GM23338 (cell line): Measurements from ENCODE around the gene RASL10B.

ENCODE experiments used
- CREB1 ChIP-seq: fragments of 250-450 bp; sonication (Bioruptor Pico); IDR thresholded peaks from 2 replicates; pipeline ENCODE4 v1.5.0; 2020; ENCODE audit warnings: low read depth, mild to moderate bottlenecking, moderate library complexity
- EZH2 ChIP-seq: fragments of 200-600 bp; sonication (generic); IDR thresholded peaks from one replicate; pipeline ENCODE4 v1.8.0; 2017; ENCODE audit warnings: antibody characterized with exemption, mild to moderate bottlenecking, low read depth; ENCODE audit not compliant: unreplicated experiment
- EZH2phosphoT487 ChIP-seq: fragments of 200-600 bp; sonication (generic); IDR thresholded peaks from one replicate; pipeline ENCODE4 v1.8.1; 2018; ENCODE audit warnings: antibody characterized with exemption; ENCODE audit not compliant: unreplicated experiment
- JUNB ChIP-seq: IDR thresholded peaks from one replicate; pipeline ENCODE4 v1.6.1; 2016; ENCODE audit warnings: antibody characterized with exemption; ENCODE audit not compliant: unreplicated experiment
- NANOG ChIP-seq: IDR thresholded peaks from 2 replicates; pipeline ENCODE4 v1.6.1; 2016; ENCODE audit warnings: antibody characterized with exemption, borderline replicate concordance
- POLR2AphosphoS5 ChIP-seq: IDR thresholded peaks from 2 replicates; pipeline ENCODE4 v1.6.1; 2016; ENCODE audit warnings: antibody characterized with exemption, low read depth
- STAT1 ChIP-seq: IDR thresholded peaks from one replicate; pipeline ENCODE4 v1.6.1; 2016; ENCODE audit warnings: antibody characterized with exemption; ENCODE audit not compliant: unreplicated experiment
- ZNF114 ChIP-seq: fragments of 250-450 bp; sonication (Bioruptor Pico); IDR thresholded peaks from 2 replicates; pipeline ENCODE4 v1.5.0; 2020; ENCODE audit warnings: mild to moderate bottlenecking, moderate library complexity
- ZNF331 ChIP-seq: fragments of 250-450 bp; sonication (Bioruptor Pico); IDR thresholded peaks from 2 replicates; pipeline ENCODE4 v1.5.0; 2020; ENCODE audit warnings: low read depth, mild to moderate bottlenecking, moderate library complexity
- TF ChIP-seq, protein P1 (sequence below), 2 experiments: fragments of 200-600 bp in 1 of 2; sonication (generic) in 1 of 2; conservative IDR thresholded peaks; 2 replicates each; pipeline versions ENCODE4 v1.5.1 to v1.6.1; 2016 to 2017; ENCODE audit warnings: antibody characterized with exemption in 2 of 2, low read depth in 2 of 2, mild to moderate bottlenecking in 2 of 2, moderate library complexity in 1 of 2
- TF ChIP-seq, protein P2 (sequence below): IDR thresholded peaks from one replicate; pipeline ENCODE4 v1.6.1; 2018; ENCODE audit warnings: antibody characterized with exemption; ENCODE audit not compliant: unreplicated experiment
- TF ChIP-seq, protein P3 (sequence below): IDR thresholded peaks from 2 replicates; pipeline ENCODE4 v1.6.1; 2016; ENCODE audit warnings: antibody characterized with exemption
- TF ChIP-seq, protein P4 (sequence below): fragments of 250-450 bp; sonication (Bioruptor Pico); IDR thresholded peaks from 2 replicates; pipeline ENCODE4 v1.5.0; 2020; ENCODE audit warnings: mild to moderate bottlenecking, moderate library complexity

DNA sequence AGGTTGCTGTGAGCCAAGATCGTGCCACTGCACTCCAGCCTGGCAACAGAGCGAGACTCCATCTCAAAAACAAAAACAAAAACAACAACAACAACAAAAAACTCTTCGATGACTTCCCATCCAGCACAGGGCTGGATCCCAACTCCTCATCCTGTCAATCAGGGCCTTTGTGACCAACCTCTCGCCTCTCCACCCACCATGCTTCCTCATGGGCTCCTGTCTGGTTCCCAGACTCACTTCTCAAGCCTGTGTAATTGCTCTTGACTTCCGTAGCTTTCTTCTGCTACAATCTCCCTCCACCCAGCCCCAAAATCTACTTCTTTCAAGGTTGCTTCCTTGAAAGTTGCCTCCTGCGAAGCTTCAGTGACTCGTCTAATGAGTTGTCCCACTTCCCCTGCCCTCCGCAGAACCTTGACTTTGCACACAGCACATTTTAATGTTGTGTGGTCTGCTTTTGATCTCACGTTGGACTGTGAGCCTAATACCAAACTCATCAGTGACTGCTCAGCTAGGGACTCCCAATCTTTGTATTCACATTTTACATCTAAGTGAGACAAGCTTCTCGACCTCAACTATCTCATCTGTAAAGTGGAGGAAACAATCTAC is 936 bp upstream of the RASL10B start:
- TF ChIP-seq, protein P1, sequence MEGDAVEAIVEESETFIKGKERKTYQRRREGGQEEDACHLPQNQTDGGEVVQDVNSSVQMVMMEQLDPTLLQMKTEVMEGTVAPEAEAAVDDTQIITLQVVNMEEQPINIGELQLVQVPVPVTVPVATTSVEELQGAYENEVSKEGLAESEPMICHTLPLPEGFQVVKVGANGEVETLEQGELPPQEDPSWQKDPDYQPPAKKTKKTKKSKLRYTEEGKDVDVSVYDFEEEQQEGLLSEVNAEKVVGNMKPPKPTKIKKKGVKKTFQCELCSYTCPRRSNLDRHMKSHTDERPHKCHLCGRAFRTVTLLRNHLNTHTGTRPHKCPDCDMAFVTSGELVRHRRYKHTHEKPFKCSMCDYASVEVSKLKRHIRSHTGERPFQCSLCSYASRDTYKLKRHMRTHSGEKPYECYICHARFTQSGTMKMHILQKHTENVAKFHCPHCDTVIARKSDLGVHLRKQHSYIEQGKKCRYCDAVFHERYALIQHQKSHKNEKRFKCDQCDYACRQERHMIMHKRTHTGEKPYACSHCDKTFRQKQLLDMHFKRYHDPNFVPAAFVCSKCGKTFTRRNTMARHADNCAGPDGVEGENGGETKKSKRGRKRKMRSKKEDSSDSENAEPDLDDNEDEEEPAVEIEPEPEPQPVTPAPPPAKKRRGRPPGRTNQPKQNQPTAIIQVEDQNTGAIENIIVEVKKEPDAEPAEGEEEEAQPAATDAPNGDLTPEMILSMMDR (conservative IDR thresholded peaks at IDR 0.05; ENCODE audit: low read depth in 2 of 2) = no peak
- TF ChIP-seq CREB1 (no peak), POLR2AphosphoS5 (no peak), EZH2 (no peak), EZH2phosphoT487 (no peak), STAT1 (no peak), JUNB (no peak), NANOG (no peak), ZNF114 (CRISPR knock-in tag) (no peak), ZNF331 (no peak)
- TF ChIP-seq, protein P2, sequence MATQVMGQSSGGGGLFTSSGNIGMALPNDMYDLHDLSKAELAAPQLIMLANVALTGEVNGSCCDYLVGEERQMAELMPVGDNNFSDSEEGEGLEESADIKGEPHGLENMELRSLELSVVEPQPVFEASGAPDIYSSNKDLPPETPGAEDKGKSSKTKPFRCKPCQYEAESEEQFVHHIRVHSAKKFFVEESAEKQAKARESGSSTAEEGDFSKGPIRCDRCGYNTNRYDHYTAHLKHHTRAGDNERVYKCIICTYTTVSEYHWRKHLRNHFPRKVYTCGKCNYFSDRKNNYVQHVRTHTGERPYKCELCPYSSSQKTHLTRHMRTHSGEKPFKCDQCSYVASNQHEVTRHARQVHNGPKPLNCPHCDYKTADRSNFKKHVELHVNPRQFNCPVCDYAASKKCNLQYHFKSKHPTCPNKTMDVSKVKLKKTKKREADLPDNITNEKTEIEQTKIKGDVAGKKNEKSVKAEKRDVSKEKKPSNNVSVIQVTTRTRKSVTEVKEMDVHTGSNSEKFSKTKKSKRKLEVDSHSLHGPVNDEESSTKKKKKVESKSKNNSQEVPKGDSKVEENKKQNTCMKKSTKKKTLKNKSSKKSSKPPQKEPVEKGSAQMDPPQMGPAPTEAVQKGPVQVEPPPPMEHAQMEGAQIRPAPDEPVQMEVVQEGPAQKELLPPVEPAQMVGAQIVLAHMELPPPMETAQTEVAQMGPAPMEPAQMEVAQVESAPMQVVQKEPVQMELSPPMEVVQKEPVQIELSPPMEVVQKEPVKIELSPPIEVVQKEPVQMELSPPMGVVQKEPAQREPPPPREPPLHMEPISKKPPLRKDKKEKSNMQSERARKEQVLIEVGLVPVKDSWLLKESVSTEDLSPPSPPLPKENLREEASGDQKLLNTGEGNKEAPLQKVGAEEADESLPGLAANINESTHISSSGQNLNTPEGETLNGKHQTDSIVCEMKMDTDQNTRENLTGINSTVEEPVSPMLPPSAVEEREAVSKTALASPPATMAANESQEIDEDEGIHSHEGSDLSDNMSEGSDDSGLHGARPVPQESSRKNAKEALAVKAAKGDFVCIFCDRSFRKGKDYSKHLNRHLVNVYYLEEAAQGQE = no peak
- TF ChIP-seq, protein P3, sequence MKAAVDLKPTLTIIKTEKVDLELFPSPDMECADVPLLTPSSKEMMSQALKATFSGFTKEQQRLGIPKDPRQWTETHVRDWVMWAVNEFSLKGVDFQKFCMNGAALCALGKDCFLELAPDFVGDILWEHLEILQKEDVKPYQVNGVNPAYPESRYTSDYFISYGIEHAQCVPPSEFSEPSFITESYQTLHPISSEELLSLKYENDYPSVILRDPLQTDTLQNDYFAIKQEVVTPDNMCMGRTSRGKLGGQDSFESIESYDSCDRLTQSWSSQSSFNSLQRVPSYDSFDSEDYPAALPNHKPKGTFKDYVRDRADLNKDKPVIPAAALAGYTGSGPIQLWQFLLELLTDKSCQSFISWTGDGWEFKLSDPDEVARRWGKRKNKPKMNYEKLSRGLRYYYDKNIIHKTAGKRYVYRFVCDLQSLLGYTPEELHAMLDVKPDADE = no peak
- TF ChIP-seq, protein P4, sequence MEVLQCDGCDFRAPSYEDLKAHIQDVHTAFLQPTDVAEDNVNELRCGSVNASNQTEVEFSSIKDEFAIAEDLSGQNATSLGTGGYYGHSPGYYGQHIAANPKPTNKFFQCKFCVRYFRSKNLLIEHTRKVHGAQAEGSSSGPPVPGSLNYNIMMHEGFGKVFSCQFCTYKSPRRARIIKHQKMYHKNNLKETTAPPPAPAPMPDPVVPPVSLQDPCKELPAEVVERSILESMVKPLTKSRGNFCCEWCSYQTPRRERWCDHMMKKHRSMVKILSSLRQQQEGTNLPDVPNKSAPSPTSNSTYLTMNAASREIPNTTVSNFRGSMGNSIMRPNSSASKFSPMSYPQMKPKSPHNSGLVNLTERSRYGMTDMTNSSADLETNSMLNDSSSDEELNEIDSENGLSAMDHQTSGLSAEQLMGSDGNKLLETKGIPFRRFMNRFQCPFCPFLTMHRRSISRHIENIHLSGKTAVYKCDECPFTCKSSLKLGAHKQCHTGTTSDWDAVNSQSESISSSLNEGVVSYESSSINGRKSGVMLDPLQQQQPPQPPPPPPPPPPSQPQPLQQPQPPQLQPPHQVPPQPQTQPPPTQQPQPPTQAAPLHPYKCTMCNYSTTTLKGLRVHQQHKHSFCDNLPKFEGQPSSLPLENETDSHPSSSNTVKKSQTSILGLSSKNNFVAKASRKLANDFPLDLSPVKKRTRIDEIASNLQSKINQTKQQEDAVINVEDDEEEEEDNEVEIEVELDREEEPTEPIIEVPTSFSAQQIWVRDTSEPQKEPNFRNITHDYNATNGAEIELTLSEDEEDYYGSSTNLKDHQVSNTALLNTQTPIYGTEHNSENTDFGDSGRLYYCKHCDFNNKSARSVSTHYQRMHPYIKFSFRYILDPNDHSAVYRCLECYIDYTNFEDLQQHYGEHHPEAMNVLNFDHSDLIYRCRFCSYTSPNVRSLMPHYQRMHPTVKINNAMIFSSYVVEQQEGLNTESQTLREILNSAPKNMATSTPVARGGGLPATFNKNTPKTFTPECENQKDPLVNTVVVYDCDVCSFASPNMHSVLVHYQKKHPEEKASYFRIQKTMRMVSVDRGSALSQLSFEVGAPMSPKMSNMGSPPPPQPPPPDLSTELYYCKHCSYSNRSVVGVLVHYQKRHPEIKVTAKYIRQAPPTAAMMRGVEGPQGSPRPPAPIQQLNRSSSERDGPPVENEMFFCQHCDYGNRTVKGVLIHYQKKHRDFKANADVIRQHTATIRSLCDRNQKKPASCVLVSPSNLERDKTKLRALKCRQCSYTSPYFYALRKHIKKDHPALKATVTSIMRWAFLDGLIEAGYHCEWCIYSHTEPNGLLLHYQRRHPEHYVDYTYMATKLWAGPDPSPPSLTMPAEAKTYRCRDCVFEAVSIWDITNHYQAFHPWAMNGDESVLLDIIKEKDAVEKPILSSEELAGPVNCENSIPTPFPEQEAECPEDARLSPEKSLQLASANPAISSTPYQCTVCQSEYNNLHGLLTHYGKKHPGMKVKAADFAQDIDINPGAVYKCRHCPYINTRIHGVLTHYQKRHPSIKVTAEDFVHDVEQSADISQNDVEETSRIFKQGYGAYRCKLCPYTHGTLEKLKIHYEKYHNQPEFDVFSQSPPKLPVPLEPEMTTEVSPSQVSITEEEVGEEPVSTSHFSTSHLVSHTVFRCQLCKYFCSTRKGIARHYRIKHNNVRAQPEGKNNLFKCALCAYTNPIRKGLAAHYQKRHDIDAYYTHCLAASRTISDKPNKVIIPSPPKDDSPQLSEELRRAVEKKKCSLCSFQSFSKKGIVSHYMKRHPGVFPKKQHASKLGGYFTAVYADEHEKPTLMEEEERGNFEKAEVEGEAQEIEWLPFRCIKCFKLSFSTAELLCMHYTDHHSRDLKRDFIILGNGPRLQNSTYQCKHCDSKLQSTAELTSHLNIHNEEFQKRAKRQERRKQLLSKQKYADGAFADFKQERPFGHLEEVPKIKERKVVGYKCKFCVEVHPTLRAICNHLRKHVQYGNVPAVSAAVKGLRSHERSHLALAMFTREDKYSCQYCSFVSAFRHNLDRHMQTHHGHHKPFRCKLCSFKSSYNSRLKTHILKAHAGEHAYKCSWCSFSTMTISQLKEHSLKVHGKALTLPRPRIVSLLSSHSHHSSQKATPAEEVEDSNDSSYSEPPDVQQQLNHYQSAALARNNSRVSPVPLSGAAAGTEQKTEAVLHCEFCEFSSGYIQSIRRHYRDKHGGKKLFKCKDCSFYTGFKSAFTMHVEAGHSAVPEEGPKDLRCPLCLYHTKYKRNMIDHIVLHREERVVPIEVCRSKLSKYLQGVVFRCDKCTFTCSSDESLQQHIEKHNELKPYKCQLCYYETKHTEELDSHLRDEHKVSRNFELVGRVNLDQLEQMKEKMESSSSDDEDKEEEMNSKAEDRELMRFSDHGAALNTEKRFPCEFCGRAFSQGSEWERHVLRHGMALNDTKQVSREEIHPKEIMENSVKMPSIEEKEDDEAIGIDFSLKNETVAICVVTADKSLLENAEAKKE = no peak
